Stomach smooth muscle (tissue), 2 donors: ENCODE data around the gene SMAD3.
"Not testable (repeated sequence)": the region's sequence is repeated elsewhere in the genome, so short reads cannot be mapped to it uniquely, and the experiment has no call there.

Experiments
- H3K27ac ChIP-seq: one replicate; pipeline ENCODE4 v1.7.0; 2013; ENCODE audit warnings: mild to moderate bottlenecking, low read length, inconsistent platforms
- H3K27me3 ChIP-seq, 2 donors: one replicate each; pipeline ENCODE4 v1.7.0; 2013; ENCODE audit warnings: low read length in 2 of 2; ENCODE audit not compliant: insufficient read depth in 2 of 2, control insufficient read depth in 1 of 2
- H3K36me3 ChIP-seq, 2 donors: one replicate each; pipeline ENCODE4 v1.7.0; 2013; ENCODE audit warnings: low read length in 2 of 2; ENCODE audit not compliant: control insufficient read depth in 2 of 2, insufficient read depth in 2 of 2
- H3K4me1 ChIP-seq: one replicate; pipeline ENCODE4 v1.7.0; 2013; ENCODE audit warnings: low read length; ENCODE audit not compliant: control insufficient read depth, insufficient read depth
- H3K4me3 ChIP-seq, 2 donors: one replicate each; pipeline ENCODE4 v1.7.0; 2013; ENCODE audit warnings: low read length in 2 of 2
- H3K9ac ChIP-seq, 2 donors: one replicate each; pipeline ENCODE4 v1.7.0; 2013; ENCODE audit warnings: low read length in 2 of 2, mild to moderate bottlenecking in 1 of 2
- H3K9me3 ChIP-seq, 2 donors: one replicate each; pipeline ENCODE4 v1.7.0; 2013; ENCODE audit warnings: low read length in 2 of 2; ENCODE audit not compliant: control insufficient read depth in 2 of 2
- donor health status: healthy.
- donor health status: Pancreatic carcinoma.

The SMAD3 gene

GRCh38 chr15:67116742-67117141 is 51.3 kb downstream of the SMAD3 start:
- no peaks in the 10 kb centered on the region for H3K27me3 ChIP-seq
- peaks cover 51% of the 10 kb centered on the region for H3K4me1 ChIP-seq
- H3K9ac ChIP-seq = no peak overlapping the region
- H3K36me3 ChIP-seq = no peaks in the 10 kb centered on the region
- H3K4me3 ChIP-seq = no peak overlapping the region
- H3K9me3 ChIP-seq = no peaks in the 10 kb centered on the region
- peak overlapping the region; percentile 24 for H3K27ac ChIP-seq

- H3K9ac ChIP-seq = no peak overlapping the region
- H3K27me3 ChIP-seq = no peaks in the 10 kb centered on the region
- H3K9me3 ChIP-seq = no peaks in the 10 kb centered on the region
- peak overlapping the region; percentile 24 for H3K27ac ChIP-seq
- H3K4me3 ChIP-seq = no peak overlapping the region
- H3K36me3 ChIP-seq = no peaks in the 10 kb centered on the region
- H3K4me1 ChIP-seq = peaks cover 52% of the 10 kb centered on the region
Measured at GRCh38 chr15:67117370-67117769, 52.0 kb downstream of the SMAD3 start.

GRCh38 chr15:67118808-67119207 is 53.4 kb downstream of the SMAD3 start:
- Histone ChIP-seq H3K36me3 (no peaks in the 10 kb centered on the region), H3K4me1 (peaks cover 52% of the 10 kb centered on the region), H3K27ac (no peak overlapping the region), H3K9ac (no peak overlapping the region), H3K4me3 (no peak overlapping the region), H3K9me3 (no peaks in the 10 kb centered on the region), H3K27me3 (no peaks in the 10 kb centered on the region)

- H3K9ac ChIP-seq = no peak overlapping the region
- no peaks in the 10 kb centered on the region for H3K36me3 ChIP-seq
- no peaks in the 10 kb centered on the region for H3K9me3 ChIP-seq
- H3K27ac ChIP-seq = no peak overlapping the region
- no peak overlapping the region for H3K4me3 ChIP-seq
- no peaks in the 10 kb centered on the region for H3K27me3 ChIP-seq
- peaks cover 52% of the 10 kb centered on the region for H3K4me1 ChIP-seq
Measured at GRCh38 chr15:67119238-67119846, 53.9 kb downstream of the SMAD3 start.

- Histone ChIP-seq H3K4me3 (peak overlapping the region; percentile 5 to 22), H3K27ac (peak overlapping the region; percentile 75), H3K4me1 (peaks cover 51% of the 10 kb centered on the region), H3K9me3 (no peaks in the 10 kb centered on the region), H3K9ac (peak overlapping the region in 1 of 2 donors; percentile 6), H3K36me3 (no peaks in the 10 kb centered on the region), H3K27me3 (no peaks in the 10 kb centered on the region)
Measured at GRCh38 chr15:67120009-67120838, 54.8 kb downstream of the SMAD3 start.

GRCh38 chr15:67120839-67121643 is 55.6 kb downstream of the SMAD3 start:
- Histone ChIP-seq H3K27ac (peak overlapping the region; percentile 75), H3K4me3 (peak overlapping the region; percentile 43 to 66), H3K4me1 (peaks cover 52% of the 10 kb centered on the region), H3K9ac (peak overlapping the region; percentile 51 to 59), H3K36me3 (no peaks in the 10 kb centered on the region), H3K27me3 (no peaks in the 10 kb centered on the region), H3K9me3 (no peaks in the 10 kb centered on the region)

- H3K27ac ChIP-seq = peak overlapping the region; percentile 75
- no peaks in the 10 kb centered on the region for H3K9me3 ChIP-seq
- peaks cover 51% of the 10 kb centered on the region for H3K4me1 ChIP-seq
- no peaks in the 10 kb centered on the region for H3K36me3 ChIP-seq
- H3K9ac ChIP-seq = peak overlapping the region in 1 of 2 donors; percentile 59
- peak overlapping the region; percentile 43 to 66 for H3K4me3 ChIP-seq
- H3K27me3 ChIP-seq = no peaks in the 10 kb centered on the region
Measured at GRCh38 chr15:67121644-67122605, 56.5 kb downstream of the SMAD3 start.

GRCh38 chr15:67122816-67123215 is 57.4 kb downstream of the SMAD3 start:
- H3K9me3 ChIP-seq, H3K36me3 ChIP-seq, H3K27me3 ChIP-seq, H3K27ac ChIP-seq, H3K4me3 ChIP-seq, H3K9ac ChIP-seq: not testable (repeated sequence)
- peaks cover 47% of the 10 kb centered on the region for H3K4me1 ChIP-seq

GRCh38 chr15:67123291-67123690 is 57.9 kb downstream of the SMAD3 start:
- not testable (repeated sequence) for H3K27me3 ChIP-seq, H3K9me3 ChIP-seq, H3K4me3 ChIP-seq, H3K9ac ChIP-seq, H3K27ac ChIP-seq, H3K36me3 ChIP-seq
- peaks cover 47% of the 10 kb centered on the region for H3K4me1 ChIP-seq

GRCh38 chr15:67124111-67124510 is 58.7 kb downstream of the SMAD3 start:
- no peak overlapping the region for H3K4me3 ChIP-seq

More at GRCh38 chr15:67124111-67124510, 58.7 kb downstream of the SMAD3 start:
- peaks cover 41% of the 10 kb centered on the region for H3K4me1 ChIP-seq
- no peak overlapping the region for H3K9ac ChIP-seq
- H3K27me3 ChIP-seq = no peaks in the 10 kb centered on the region
- H3K9me3 ChIP-seq = no peaks in the 10 kb centered on the region
- H3K27ac ChIP-seq = no peak overlapping the region
- no peaks in the 10 kb centered on the region for H3K36me3 ChIP-seq
